ENCODE results near the gene MXRA8.

DNA sequence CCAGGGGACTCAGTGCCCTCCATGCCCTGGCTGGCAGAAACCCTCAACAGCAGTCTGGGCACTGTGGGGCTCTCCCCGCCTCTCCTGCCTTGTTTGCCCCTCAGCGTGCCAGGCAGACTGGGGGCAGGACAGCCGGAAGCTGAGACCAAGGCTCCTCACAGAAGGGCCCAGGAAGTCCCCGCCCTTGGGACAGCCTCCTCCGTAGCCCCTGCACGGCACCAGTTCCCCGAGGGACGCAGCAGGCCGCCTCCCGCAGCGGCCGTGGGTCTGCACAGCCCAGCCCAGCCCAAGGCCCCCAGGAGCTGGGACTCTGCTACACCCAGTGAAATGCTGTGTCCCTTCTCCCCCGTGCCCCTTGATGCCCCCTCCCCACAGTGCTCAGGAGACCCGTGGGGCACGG, 30.1 kb downstream of the MXRA8 start:
- TF ChIP-seq, protein P1, sequence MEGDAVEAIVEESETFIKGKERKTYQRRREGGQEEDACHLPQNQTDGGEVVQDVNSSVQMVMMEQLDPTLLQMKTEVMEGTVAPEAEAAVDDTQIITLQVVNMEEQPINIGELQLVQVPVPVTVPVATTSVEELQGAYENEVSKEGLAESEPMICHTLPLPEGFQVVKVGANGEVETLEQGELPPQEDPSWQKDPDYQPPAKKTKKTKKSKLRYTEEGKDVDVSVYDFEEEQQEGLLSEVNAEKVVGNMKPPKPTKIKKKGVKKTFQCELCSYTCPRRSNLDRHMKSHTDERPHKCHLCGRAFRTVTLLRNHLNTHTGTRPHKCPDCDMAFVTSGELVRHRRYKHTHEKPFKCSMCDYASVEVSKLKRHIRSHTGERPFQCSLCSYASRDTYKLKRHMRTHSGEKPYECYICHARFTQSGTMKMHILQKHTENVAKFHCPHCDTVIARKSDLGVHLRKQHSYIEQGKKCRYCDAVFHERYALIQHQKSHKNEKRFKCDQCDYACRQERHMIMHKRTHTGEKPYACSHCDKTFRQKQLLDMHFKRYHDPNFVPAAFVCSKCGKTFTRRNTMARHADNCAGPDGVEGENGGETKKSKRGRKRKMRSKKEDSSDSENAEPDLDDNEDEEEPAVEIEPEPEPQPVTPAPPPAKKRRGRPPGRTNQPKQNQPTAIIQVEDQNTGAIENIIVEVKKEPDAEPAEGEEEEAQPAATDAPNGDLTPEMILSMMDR (IDR thresholded peaks at IDR 0.05; ENCODE audit: borderline replicate concordance, extremely low read depth, low read length, poor library complexity, severe bottlenecking), result no peak
- no peak for TF ChIP-seq EZH2 (IDR thresholded peaks at IDR 0.05; ENCODE audit: borderline replicate concordance, low read depth, low read length, severe bottlenecking)

Data from DND-41 (cell line).